HPDE6-E6E7 (cell line): ENCODE data around the gene ZC3HAV1L.
"Not testable (repeated sequence)": the region's sequence is repeated elsewhere in the genome, so short reads cannot be mapped to it uniquely, and the experiment has no call there.

Experiments
- DNase-seq: peaks from one replicate; pipeline ENCODE4 v3.0.0; 2011; ENCODE audit warnings: missing footprints; ENCODE audit errors: extremely low spot score

Gene ZC3HAV1L

DNA sequence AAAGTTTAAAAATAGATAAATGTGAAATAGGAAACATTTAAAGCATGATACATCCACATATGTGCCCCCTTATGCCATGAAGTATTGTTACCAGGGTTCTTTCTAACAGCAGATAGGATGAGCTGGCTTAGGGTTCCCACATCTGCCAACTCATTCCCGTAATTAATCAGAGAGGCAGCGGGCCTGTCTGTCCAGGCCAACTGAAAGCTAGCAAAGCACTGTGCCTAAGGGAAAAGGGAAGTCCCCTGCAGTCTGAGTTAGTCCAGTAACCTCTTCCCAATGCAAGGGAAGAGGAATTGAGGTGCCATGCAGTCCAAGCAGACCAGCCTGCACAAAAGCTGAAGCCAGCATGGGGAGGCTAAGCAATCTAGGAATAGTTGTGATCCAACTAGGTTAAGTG, 18.3 kb upstream of the ZC3HAV1L start:
- no peak for DNase-seq

DNA sequence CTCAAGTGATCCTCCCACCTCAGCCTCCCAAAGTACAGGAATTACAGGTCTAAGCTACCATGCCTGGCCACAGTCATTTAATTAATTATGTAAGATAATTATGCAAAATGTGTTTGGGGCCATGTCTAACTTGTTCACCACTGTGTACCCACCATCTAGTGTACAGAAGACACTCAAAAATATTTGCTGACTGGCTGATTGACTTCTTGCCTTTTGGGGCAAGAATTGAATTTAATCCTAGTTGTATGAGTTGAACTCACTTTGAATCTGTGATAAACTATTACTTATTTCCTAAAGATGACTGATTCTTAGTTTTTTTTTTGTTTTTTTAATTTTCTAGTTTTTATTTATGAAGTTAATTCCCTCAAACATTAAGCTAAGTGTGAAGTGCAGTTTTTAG, 15.8 kb upstream of the ZC3HAV1L start:
- DNase-seq, result no peak

DNA sequence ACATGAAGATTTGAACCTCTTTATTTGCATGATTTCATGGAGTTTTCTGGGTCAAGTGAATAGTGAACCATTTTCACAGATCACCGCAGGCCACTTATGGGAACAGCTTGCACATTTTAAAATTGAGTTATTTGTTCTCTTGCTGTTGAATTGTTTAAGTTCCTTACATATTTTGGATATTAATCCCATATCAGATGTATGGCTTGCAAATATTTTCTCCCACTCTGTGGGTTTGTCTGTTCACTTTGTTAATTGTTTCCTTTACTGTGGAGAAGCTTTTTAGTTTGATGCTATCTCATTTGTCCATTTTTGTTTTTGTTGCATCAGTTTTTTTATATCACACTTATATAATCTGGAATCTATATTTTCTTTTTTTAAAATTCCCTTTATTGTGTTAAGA, 14.1 kb upstream of the ZC3HAV1L start:
- no peak for DNase-seq

DNA sequence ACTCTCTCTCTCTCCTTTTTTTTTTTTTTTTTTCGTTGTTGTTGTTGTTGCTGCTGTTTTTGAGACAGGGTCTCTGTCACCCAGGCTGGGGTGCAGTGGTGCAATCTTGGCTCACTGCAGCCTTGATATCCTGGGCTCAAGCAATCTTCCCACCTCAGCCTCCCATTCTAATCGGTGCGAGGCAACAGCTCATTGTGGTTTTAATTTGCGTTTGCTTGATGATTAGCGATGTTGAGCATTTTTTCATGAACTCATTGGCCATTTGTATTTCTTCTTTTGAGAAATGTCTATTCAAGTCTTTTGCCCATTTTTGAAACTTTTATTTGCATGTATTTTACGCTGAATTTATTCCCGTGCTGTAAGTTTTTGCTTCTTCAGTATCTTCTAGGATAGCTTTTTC, 13.3 kb upstream of the ZC3HAV1L start:
- DNase-seq, result no peak

DNA sequence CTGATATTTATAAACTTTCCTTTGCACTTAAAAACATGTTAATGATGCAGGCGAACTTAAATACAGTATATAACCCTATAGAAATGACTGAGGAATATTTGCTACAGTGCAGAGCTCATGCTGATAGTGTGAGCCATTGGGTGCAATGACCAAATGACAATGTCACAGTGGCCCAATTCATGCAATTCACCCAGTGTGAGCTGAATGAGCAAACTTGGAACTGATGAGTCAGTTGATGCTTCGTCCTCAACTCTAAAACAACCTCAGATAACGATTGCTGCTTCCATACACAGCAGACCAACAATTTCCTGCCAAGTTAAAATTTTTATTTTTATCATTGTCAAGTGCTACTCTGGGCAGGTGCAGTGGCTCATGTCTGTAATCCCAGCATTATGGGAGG, 12.1 kb upstream of the ZC3HAV1L start:
- DNase-seq, result no peak

DNA sequence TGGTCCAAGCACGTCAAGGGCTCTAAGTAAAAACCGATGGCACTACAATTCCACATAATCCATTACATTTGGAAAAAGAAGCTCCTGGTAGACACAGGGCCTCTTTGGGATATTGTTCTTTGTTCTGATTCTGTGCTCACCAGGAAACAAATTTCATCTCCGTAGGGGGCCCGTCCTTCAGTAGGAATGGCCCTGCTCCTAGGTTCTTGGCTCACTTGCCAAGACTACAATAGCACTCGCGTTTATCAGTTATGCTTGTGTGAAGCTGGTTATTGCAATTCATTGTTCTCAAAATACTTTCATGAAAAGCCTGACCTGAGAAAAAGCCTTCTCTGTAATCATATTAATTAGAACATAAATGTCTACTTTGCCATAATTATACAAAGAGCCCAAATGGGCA, 10.3 kb upstream of the ZC3HAV1L start:
- DNase-seq, result no peak

DNA sequence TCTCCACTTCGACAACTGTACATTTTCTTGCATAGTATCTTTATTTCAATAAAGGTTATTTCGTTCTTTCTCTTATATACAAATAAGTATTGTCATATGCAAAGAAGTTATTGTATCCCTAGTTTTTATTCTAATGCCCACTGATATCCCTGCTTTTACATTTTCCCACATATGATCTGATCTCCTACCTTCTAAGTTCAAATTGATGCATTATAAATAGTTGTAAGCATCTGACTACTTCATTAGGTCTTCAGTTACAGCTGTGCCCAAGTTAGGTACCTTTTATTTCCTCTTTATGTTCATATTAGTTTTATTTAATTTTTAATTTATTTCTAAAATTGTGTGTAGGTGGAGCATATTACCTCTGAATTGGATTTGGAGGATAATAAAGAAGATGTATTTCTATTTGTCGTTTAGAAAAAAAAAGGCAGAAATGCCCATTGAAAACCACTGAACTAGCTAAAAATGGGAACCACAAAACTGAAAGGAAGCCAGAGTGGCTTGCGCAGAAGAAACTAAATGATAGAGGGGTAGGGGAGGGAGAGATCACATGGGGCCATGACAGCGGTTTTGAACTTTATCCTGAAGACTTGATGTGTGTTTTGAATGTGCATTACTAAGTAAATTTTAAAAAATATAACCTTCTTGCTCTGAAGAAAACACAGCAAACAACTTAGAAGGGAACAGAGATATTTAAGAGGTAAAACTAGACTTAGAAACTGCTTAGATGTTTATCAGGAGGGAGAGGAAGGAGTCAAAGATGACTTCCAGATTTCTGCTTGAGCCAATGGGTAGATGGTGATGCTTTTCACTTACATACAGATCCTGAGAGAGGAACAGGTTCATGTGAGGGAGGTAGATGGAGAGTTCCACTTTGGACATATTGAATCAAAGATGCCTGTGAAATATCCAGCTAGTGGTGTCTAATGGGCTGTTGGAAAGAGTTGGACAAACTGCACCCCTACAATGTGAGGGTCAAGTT, 9.3 kb upstream of the ZC3HAV1L start:
- DNase-seq, result no peak

DNA sequence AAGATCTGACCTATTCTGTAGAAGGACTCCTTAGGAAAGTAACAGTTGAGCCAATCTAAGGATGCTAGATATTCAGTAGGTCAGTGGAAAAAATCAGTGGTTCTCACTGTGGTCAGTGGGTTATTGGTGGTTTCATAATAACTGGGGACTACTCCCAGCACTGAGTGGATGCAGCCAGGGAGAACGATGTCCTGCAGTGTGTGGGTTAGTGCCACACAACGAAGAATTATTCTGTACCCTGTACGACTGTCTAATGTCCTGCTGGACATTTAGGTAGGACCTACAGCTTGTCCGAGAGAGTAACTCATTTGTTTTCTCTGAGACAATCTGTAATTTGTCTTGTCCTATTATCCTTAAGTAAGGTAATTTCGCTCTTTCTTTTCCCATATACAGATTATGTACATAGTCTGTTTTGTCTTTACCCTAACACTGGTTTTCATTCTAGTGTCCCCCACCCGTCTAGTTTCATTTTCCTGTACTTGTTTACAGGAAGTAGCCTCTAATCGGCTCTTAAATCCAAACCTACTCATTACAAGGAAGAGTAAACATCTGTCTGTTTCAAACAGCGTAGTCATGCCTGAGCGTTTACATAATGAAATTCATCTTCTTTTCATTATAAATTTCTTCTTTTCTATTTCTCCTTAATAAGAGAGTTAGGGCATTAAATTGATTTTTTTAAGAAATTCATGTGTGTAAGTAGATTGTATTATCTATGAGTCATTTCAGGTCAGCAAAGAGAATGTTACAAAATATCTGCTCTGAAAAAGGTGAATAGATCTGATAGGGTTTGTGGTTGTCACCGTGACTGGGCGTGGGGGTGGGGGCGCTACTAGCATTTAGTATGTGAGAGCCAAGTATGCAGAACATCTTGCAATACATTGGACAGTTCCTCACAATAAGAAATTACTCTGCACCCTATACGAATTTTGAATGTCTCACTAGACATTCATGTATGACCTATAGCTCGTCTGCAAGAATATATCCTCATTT, 8.3 kb upstream of the ZC3HAV1L start:
- no peak for DNase-seq

DNA sequence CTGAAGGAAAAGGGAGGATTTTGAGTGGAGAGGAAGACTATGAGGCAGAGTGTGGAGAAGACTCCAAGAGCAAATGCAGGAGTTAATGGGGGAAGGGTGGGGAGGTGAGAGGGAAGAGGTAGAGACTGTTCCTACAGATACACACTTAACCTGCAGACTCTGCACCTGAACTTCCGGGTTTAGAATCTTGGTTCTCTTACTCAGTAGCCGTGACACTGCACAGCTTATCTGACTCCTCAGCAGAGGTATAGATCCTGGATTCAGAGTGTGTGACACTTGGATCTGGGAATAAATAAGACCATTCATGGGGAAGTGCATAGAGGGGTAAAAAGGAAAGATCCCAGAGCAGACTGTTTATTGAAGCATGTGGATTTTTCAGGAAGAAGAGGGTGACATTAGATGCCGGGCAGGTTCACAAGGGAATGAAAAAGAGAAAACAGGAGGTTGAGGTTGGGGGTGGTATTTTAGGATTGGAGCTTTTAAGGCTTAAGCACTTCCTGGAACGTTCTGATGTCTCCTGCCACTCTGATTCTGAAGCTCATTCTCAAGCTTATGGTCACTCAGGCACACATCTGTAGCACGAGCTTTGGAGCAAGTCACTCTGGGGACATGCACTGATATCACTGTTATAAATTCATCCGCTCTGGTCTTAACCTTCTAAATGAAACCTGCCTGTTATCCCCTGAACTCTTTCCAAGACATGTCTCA, 5.7 kb upstream of the ZC3HAV1L start:
- DNase-seq, result no peak

DNA sequence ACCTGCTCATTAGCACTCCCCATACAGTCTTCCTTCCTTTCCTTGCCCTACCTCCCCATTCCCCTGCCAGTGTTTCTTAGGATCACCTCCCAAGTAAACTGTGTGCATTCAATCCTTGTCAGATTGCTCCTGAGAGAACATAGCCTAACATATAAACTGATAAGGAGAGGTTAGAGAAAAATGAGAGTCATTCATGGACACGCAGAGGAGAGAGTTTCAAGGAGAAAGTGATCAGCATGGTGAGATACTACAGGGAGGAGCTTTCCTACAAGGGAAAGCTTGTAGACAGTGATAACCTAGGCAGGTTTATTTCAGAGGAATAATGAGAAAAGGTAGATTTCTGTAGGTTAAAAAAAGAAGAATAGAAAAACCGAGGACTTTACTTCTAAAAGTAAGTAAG, 2.8 kb upstream of the ZC3HAV1L start:
- no peak for DNase-seq

DNA sequence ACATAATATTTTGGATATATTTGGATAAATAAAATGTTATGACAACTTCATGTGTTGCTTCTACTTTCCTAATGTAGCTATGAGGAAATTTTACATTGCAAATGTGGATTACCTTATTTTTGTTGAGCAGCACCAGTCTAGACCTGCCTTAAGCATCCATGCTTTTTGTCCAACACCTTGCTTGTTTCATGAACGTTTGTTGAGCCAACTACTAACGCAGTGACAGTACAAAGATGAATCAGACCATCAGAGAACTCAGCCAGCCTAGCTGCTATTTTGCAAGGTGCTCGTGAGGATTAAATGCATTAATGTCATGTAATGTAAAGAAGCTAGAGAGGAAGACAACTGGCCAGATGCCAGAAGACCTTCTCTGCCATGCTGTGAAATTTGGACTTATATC, 1.1 kb upstream of the ZC3HAV1L start:
- no peak for DNase-seq

DNA sequence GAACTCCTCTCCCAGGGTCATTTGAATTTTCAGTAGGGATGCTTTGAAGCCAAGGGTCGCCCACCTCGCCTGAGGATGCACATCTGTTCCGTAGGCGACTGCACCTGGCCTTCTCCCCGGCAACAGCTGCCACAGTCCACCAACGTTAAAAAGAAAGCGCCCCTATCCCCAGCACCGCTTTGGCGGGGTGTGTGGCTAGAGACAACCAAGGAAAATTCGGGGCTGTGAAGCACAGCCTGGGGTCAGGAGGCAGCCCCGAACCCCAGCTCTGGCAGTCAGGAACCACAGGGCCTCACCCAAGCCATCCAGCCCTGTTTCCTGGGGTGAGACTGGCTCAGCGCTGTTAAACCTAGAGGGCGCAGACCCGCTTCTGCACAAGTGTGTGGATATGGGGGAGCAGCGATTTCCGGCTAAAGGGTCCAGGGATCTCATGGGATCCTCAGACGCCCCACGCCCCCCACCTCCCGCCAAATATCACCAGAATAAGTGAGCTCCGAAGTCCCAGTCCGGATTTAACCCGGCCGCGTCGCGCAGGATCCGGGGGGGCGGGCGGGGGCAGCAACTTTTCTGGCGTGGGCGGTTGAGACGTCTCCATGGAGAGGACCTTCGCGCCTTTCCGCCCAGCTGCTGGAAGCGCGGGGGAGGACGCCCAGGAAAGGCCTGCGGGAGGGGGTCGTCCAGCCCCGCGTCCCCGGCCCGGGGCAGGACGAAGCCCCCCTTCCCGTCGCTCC, 822 bp downstream of the ZC3HAV1L start:
- no peak for DNase-seq

DNA sequence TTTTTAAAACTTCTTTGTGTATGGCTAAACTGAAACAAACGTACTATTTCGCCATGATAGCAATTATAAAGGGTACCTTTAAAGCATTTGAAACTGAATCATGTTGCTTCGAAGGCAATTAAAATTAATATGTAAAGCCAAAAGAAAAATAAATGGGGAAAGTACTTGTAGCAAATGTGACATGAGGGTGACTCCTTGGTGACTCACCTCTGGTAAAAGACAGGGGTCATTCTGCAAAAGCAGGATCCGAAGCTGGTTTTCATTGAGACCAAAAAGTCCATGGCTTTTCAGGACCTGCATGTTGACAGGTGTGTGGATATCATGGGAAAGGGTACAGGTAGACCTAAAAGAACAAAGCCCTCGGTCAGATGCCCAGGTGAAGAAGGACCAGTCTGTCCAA, 1.5 kb downstream of the ZC3HAV1L start:
- no peak for DNase-seq

DNA sequence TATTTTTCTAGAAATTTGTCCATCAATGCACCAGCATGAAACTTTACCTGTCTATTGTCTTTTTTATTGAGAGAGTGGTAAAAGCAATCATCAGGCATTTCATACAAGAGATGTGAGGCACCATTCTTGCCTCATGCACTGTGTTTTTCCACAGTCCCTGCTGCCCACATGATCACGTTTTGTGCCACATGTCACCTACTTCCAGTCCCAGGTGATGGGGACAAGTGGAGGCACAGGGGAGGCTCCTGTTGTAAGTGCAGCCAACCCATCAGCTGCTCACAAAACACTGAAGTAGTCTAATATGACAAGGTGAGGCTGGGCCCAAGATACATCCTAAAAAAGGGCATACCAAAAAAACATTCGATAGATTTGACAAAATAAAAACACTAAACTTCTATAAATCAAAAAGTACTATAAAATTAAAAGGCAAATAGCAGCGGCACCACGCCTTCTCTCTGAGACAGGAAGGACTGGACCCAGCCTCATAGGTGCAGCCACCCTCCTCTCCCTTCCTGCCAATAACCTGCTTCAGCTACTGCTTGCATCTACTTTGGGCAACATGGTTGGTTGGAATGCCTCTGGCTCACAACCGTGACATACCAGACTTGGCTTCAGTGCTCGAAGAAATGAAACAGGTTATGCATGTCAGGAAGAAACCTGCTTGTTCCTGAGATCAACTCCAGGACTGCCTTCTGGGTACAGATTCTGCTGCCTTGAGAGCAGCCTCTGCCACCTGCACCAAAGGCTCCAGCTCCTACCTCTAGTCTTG, 2.3 kb downstream of the ZC3HAV1L start:
- no peak for DNase-seq

DNA sequence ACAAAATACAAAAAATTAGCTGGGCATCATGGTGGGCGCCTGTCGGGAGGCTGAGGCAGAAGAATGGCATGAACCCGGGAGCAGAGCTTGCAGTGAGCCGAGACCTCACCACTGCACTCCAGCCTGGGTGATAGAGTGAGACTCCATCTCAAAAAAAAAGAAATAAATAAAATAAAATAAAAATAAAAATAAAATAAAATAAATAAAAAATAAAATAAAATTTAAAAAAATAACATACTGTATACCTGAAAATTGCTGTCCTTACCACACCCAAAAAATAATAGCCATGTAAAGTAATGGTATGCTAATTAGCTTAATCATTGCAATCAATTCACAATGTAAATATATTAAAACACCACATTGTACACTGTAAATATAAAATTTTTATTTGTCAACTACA, 3.4 kb downstream of the ZC3HAV1L start:
- DNase-seq, result no peak

DNA sequence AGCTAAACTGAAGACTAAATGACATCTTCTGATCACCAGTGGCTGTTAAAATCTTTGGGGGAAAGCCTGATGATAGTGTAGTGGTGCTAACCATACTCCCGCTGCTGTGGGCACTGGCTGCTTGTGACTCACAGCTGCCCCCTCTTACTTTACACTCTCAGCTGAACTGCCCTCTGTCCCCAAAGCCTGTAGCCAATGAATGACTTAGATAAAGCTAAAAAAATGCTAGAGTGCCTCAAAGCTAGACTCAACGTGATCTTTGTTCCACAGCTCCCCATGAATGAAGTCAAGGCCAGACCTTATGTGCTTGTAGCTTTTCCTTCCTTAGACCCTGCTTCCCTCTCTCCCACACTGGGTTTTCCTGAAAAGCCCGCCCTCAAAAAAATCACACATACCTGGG, 6.5 kb downstream of the ZC3HAV1L start:
- DNase-seq, result no peak

DNA sequence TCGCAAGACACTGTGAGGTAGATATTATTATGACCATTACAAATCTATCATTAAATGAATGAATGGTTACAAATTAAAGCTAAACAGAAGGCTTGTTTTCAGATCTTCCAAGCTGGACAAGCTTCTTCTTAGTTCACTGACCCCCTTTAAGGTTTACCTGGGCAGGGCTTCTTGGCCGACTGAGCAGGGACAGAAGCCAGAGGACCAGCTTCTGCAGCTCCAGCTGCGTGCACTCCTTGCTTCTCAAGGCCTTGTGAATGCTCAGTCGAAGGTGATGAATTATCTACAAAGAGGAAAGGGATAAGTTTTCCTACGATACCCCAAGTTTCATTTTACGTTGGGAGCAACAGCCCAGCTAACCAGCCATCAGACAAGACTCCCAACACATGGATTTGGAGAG, 9.3 kb downstream of the ZC3HAV1L start:
- no peak for DNase-seq

DNA sequence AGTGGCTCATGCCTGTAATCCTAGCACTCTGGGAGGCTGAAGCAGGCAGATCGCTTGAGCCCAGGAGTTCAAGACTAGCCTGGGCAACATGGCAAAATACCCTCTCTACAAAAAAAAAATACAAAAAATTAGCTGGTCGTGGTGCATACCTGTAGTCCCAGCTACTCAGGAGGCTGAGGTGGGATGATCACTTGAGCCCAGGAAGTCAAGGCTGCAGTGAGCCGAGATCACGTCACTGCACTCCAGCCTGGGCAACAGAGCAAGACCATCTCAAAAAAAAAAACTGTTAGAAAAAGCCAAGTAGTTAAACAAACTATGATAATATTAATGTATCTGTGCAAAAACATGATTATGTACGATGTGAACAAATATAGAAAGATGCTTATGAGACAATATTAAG, 10.0 kb downstream of the ZC3HAV1L start:
- not testable (repeated sequence) for DNase-seq

DNA sequence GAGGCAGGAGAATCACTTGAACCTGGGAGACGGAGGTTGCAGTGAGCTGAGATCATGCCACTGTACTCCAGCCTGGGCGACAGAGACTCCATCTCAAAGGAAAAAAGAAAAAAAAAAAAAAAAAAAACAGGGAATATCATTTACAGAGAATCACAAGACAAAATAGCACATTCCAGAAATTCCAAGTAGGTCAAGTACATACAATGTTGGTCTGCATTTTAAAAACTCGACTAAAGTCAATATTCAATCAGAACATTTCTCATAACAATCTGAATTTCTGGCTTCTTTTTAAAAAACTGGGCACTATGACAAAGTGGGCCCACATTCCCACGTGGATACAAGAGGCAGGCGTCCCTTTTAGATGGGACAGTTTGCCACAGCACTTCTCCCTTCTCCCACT, 12.8 kb downstream of the ZC3HAV1L start:
- DNase-seq, result no peak

DNA sequence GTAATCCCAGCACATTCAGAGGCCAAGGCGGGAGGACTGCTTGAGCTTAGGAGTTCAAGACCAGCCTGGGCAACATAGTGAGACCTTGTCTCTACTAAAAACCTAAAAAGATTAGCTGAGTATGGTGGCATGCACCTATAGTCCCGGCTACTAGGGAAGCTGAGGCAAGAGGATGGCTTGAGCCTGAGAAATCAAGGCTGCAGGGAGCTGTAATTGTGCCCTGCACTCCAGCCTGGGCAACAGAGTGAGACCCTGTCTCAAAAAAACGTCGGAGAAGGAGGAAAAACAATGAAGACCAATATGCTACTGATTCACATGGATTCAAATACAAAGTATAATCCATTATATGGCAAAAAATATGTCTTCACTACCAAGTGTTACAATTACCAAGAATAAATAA, 13.6 kb downstream of the ZC3HAV1L start:
- no peak for DNase-seq
